RCC 7860 (cell line): Measurements from ENCODE around the gene PDZRN3.

Experiments
- DNase-seq: peaks from one replicate; pipeline ENCODE4 v3.0.0-alpha.2; 2015; ENCODE audit warnings: low spot score
- FAIRE-seq: peaks from 2 replicates; lab custom pipeline; 2012; peaks lifted over from hg19 to GRCh38; lab: Jason Lieb, UNC

PDZRN3 gene

DNA sequence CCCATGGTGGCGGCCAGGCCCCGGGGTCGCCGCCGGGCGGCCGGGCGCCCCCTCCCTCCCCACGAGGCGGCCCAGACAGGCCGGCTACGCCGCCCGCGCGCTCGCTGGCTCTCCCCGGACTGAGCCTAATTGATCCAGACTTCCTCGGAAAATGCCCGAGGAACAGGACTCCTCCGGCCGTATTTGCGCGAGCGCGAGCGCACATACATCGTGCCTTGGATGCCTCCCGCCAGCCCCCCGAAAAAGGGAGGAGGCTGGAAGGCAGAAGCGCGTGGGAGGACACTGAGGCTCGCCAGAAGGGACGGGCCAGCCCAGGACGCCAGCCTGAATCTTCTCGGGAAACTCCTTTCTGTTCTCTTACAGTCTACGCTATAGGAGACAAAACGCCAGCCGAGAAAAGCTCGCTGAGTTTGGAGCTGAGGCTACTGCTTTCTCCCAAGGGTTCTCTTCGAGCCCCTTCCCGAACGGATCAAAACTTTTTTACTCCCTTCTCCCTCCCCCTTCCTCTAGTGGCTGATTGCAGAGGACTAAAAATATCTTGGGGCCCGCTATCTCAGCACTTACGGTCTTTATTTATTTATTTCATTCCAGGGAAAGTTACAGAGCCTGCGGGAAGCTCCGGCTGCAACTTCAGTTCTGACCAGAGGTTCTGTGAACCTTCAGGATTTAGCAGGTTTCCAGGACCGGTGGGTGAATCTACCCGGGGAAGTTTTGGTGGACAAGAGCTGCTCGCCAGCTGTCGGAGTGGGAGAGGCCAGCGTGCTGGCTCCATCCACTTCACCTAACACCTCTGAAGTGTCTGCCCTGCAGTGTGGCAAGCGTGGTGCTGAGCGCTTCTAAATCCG is at the start of gene PDZRN3:
Gene PDZRN3, minus strand, starts transcription at position 121 of the 845 bp plus-strand sequence.
- DNase-seq: no peak
- no peak for FAIRE-seq

DNA sequence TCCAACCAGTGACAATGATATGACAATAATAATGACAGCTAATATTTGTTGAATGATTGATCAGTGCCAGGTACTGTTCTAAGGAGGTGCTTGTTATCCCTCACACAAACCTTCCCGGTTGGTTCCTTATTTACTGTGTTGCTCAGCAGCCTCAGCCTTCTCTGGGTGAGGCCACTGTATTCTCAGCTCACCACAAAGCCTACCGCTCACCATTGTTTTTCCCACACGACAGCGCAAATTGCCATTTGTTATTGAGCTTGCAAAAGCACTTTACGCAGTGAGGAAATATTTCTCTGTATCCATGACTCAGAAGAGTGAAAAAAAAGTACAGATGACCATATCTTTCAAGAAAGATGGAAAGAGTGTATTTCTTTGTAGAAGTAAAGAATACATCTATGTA is 49.5 kb upstream of the PDZRN3 start:
- no peak for DNase-seq
- no peak for FAIRE-seq

DNA sequence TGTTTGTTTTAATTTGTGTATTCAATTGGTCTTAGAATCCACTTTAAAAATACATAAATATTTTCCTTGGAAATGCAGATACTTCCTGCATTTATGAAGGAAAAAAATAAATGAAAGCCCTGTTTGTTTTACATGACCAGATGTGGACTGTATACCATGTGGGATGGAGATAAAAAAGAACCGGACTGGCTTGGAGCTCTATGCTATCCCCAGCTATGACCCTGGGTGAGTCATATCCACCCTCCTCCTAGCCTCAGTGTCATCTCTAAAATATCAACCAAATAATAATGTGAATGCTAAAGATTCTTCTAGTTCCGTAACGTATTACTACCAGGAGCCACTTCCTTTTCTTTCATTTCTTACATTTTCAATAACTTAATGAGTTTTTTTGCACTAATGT is 44.5 kb upstream of the PDZRN3 start:
- DNase-seq: no peak
- FAIRE-seq: no peak

DNA sequence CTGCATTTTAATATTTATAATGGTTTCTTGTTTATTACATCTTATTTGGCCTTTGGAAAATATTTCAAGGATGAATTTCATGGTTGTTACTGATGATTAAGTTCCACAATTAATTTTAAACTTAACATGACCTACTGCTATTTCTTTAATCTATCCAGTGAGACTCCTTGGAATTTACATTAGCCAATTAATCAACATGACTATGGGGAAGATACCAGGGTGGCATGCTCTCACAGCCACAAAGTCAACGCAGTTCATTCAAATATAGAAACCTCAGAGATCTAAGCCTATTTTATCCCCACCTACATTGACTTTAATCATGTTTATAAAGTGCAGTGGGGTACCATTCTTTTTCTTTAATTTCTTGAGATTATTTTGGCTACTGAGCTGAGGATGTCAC is 43.6 kb upstream of the PDZRN3 start:
- DNase-seq (no peak), FAIRE-seq (no peak)

- FAIRE-seq (no peak), DNase-seq (no peak)
Measured at GRCh38 chr3:73667889-73668288, 43.1 kb upstream of the PDZRN3 start.

DNA sequence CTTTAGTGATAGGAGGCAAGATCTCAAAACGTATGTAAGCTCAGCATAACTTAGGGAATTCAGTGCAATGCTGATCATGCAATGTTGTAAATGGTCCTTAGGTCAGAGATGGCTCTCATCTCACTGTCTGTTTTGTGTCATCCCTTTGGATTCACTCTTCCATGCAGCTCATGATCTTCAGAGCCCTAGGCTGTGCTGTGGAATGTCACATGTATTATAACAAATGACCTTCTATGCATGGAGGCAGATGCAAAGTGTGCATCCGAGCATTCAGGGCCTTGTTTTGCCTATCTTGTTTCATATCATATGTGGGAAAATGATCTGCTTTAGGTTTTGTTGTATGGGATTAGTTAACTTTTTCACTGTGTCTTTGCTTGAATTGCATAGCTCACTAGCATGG is 40.5 kb upstream of the PDZRN3 start:
- DNase-seq: no peak
- FAIRE-seq: no peak

GRCh38 chr3:73664389-73664788 is 39.6 kb upstream of the PDZRN3 start:
- no peak for DNase-seq
- FAIRE-seq: no peak

GRCh38 chr3:73663495-73663894 is 38.8 kb upstream of the PDZRN3 start:
- FAIRE-seq (no peak), DNase-seq (no peak)

- FAIRE-seq (no peak), DNase-seq (no peak)
Measured at GRCh38 chr3:73661265-73661664, 36.5 kb upstream of the PDZRN3 start.

- FAIRE-seq (no peak), DNase-seq (no peak)
Measured at GRCh38 chr3:73658227-73658626, 33.5 kb upstream of the PDZRN3 start.

DNA sequence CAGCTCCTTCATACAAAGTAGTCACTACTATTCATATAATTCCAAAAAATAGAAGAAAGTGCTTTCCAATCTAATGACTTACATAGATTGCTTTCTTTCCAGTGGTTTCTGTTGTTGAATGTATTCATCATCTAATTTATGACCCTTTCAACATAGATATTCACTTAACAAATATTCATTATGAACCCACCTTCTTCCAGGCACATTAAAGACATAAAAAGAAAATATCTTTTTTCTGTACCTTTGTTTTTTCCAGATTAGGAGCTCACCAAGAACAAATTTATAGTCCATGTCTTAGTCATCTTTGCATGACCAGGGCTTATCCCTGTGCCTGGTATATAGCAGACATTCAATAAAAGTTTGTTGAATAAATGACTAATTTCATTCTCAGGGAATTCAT is 32.4 kb upstream of the PDZRN3 start:
- no peak for FAIRE-seq

GRCh38 chr3:73656241-73656890 is 31.6 kb upstream of the PDZRN3 start:
- FAIRE-seq (no peak), DNase-seq (no peak)

More for the DNA sequence above, 32.4 kb upstream of the PDZRN3 start:
- DNase-seq: no peak

DNA sequence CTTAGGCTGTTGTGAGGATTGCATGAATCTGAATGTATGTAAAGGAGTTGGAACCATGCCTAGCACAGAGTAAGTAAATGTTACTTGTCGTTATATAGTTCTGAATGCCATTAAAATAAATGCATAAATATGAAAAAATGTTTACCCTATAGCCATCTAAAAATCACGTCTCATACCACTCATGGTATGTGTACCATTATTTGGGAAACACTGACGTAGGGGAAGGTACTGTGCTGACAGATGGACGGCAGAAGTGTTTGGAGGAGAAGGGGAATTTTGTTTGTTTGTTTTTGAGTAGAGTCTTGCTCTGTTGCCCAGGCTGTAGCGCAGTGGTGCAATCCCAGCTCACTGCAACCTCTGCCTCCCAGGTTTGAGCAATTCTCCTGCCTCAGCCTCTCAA is 30.5 kb upstream of the PDZRN3 start:
- DNase-seq (no peak), FAIRE-seq (no peak)

- DNase-seq (no peak), FAIRE-seq (no peak)
Measured at GRCh38 chr3:73653877-73654276, 29.1 kb upstream of the PDZRN3 start.

DNA sequence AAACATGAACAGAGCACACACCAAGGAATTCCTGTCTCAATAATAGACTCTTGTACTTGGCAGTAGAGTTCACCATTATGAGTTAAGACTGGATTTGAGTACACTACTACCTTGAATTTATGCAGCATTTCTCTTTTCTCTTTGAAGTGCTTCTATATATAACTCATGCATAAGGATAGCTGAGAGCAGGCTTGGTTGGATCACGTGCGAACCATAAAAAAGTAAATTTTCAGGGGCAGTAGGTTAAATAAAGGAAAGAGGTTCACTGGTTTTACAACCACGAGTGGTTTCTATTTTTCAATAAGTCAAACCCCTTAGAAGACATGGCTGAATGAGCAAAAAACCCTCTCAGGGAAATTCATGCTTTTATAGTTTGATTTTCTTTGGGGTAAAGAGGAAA is 28.6 kb upstream of the PDZRN3 start:
- FAIRE-seq: no peak
- DNase-seq: no peak

GRCh38 chr3:73652896-73653295 is 28.2 kb upstream of the PDZRN3 start:
- FAIRE-seq (no peak), DNase-seq (no peak)

- FAIRE-seq: no peak
- no peak for DNase-seq
Measured at GRCh38 chr3:73637042-73637441, 12.3 kb upstream of the PDZRN3 start.

DNA sequence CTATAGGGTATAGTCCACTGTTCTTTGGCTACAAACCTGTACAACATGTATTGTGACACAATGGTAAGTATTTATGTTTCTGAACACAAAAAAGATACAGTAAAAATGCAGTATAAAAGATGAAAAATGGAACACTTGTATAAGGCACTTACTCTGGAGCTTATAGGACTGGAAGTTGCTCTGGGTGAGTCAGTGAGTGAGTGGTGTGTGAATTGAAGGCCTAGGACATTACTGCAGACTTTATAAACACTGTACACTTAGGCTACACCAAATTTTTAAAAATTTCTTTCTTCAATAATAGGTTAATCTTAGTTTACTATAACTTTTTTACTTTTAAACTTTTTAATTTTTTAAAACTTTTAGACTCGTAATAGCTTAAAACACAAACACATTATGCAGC is 10.5 kb upstream of the PDZRN3 start:
- FAIRE-seq (no peak), DNase-seq (no peak)

- DNase-seq: no peak
Measured at GRCh38 chr3:73633916-73634344, 9.2 kb upstream of the PDZRN3 start.

GRCh38 chr3:73633453-73633852 is 8.7 kb upstream of the PDZRN3 start:
- DNase-seq: no peak
- no peak for FAIRE-seq

More at GRCh38 chr3:73633916-73634344, 9.2 kb upstream of the PDZRN3 start:
- FAIRE-seq: no peak

DNA sequence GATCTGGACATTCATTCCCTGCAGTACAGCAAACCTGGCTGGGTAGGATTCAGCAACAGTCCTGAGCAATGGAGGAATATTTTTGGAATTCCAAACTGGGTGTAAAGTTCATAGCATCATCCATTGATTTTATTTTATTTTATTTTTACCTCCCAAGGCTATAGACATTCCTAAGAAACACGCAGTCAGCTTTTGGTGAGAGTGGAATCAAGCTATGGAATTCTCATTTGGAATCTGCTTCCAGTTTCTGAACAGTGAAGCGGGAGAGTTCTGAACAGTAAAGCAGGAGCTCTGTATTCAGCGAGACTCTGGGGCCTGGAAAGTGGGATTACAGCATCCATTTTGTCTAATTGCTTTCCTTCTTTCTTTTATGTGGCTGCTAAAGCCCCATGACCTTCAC is 1.4 kb upstream of the PDZRN3 start:
- FAIRE-seq: no peak

More for the DNA sequence above, 1.4 kb upstream of the PDZRN3 start:
- DNase-seq: no peak
